ENCODE measurements around the gene ADAM22.

- no peak for TF ChIP-seq EZH2phosphoT487 (IDR thresholded peaks at IDR 0.05; ENCODE audit: insufficient read depth, low read depth)
- no peak for TF ChIP-seq EZH2 (IDR thresholded peaks at IDR 0.05; ENCODE audit: insufficient read depth, poor library complexity, severe bottlenecking)
These were observed 266.2 kb downstream of the ADAM22 start for GRCh38 chr7:88200261-88200660.

Data from GM23248 (cell line).